Upper lobe of left lung (tissue), 6 donors: ENCODE data around the gene PRPS1. TPM values are rescaled to one million over a fixed set of nuclear protein-coding genes. Genes with fewer than 3 reads are reported as not detected.

Source experiments
- ATAC-seq, 2 donors: fragments of 200-7000 bp; cut with Tn5 transposase; one replicate each; pipeline ENCODE4 v1.9.1; 2022; ENCODE audit warnings: mild to moderate bottlenecking in 2 of 2, moderate library complexity in 2 of 2; ENCODE audit not compliant: low FRiP score in 2 of 2
- DNase-seq, 2 donors: peaks; one replicate each; pipeline ENCODE4 v3.0.0-alpha.2; 2019 to 2020
- H3K27ac ChIP-seq, 4 donors: fragments of 200-600 bp; sonication (generic); one replicate each; pipeline ENCODE4 v1.5.1; 2016 to 2019
- H3K27me3 ChIP-seq, 4 donors: fragments of 200-600 bp; sonication (generic); one replicate each; pipeline ENCODE4 v1.5.1; 2017 to 2019
- H3K36me3 ChIP-seq, 4 donors: fragments of 200-600 bp; sonication (generic); one replicate each; pipeline ENCODE4 v1.5.1; 2016 to 2019
- H3K4me1 ChIP-seq, 4 donors: fragments of 200-600 bp; sonication (generic); one replicate each; pipeline ENCODE4 v1.5.1; 2018 to 2019
- H3K4me3 ChIP-seq, 4 donors: fragments of 200-600 bp; sonication (generic); one replicate each; pipeline ENCODE4 v1.5.1; 2017 to 2019; ENCODE audit warnings: mild to moderate bottlenecking in 2 of 4, moderate library complexity in 1 of 4
- H3K9me3 ChIP-seq, 4 donors: fragments of 200-600 bp; sonication (generic); one replicate each; pipeline ENCODE4 v1.5.1; 2018 to 2019
- CTCF ChIP-seq, 6 experiments: fragments of 450-650 bp in 4 of 6; fragments of 200-600 bp in 2 of 6; sonication (generic) in 2 of 6; IDR thresholded peaks; one replicate each; pipeline ENCODE4 v1.5.1; 2016 to 2019; ENCODE audit warnings: antibody characterized with exemption in 6 of 6
- EP300 ChIP-seq, 4 donors: sonication (generic); formaldehyde crosslinking; IDR thresholded peaks; one replicate each; pipeline ENCODE4 v1.5.1; 2017; ENCODE audit warnings: antibody characterized with exemption in 4 of 4, control low read depth in 2 of 4
- POLR2A ChIP-seq, 4 donors: fragments of 450-650 bp; IDR thresholded peaks; one replicate each; pipeline ENCODE4 v1.5.1; 2016 to 2017; ENCODE audit warnings: antibody characterized with exemption in 4 of 4, mild to moderate bottlenecking in 2 of 4
- POLR2AphosphoS5 ChIP-seq, 2 donors: sonication (generic); formaldehyde crosslinking; IDR thresholded peaks; one replicate each; pipeline ENCODE4 v1.5.1; 2017; ENCODE audit warnings: antibody characterized with exemption in 2 of 2
- WGBS, 2 donors: methylation state at CpG; one replicate each; pipeline ENCODE4 v1.1.5; 2017 to 2018; 5-methylcytosine and 5-hydroxymethylcytosine counted together
- total RNA-seq, 6 donors: library from RNA; depleted of rRNA in 4 of 6; stranded (reverse); fragments of >200 nt in 4 of 6; gene quantifications; one replicate each; pipeline versions ENCODE4 v1.1.0 to v1.2.1, GENCODE V29; 2016 to 2021
- donor health status: DM: no; HTN: no; CAD: no; lungs with moderate emphysema.
- donor health status: DM: no; HTN: yes; CAD: no; lungs with severe emphysema.

The PRPS1 gene
- total RNA-seq, 6 donors from 2014 or later = 10.5 to 32.7 (median 24.6) TPM

GRCh38 chrX:107656978-107657377, 28.7 kb downstream of the PRPS1 start:
- H3K27me3 ChIP-seq = no peaks in the 10 kb centered on the region
- no peak overlapping the region for H3K27ac ChIP-seq
- no peaks in the 10 kb centered on the region for H3K9me3 ChIP-seq
- no peak for ATAC-seq
- TF ChIP-seq POLR2AphosphoS5 (IDR thresholded peaks at IDR 0.05) = no peak
- TF ChIP-seq EP300 (IDR thresholded peaks at IDR 0.05) = no peak
- no peak for TF ChIP-seq CTCF (IDR thresholded peaks at IDR 0.05)
- TF ChIP-seq POLR2A (IDR thresholded peaks at IDR 0.05) = no peak
- WGBS, 2 donors = 73 to 90% methylated on average over 5 of the region's 5 CpGs
- no peaks in the 10 kb centered on the region for H3K36me3 ChIP-seq
- H3K4me1 ChIP-seq = peaks cover 0 to 18% (median 6%) of the 10 kb centered on the region in 4 donors
- H3K4me3 ChIP-seq = no peak overlapping the region
- no peak for DNase-seq

GRCh38 chrX:107658660-107659059, 30.4 kb downstream of the PRPS1 start:
- no peak for ATAC-seq
- WGBS, 2 donors = 73 to 85% methylated on average over 4 to 5 of the region's 5 CpGs
- no peak for DNase-seq
- TF ChIP-seq EP300 (IDR thresholded peaks at IDR 0.05) = no peak
- TF ChIP-seq CTCF (IDR thresholded peaks at IDR 0.05) = no peak
- no peak for TF ChIP-seq POLR2A (IDR thresholded peaks at IDR 0.05)
- TF ChIP-seq POLR2AphosphoS5 (IDR thresholded peaks at IDR 0.05) = no peak
- no peak overlapping the region for H3K4me3 ChIP-seq
- no peaks in the 10 kb centered on the region for H3K9me3 ChIP-seq
- H3K36me3 ChIP-seq = peaks cover 0 to 4% (median 0%) of the 10 kb centered on the region in 4 donors
- no peak overlapping the region for H3K27ac ChIP-seq
- H3K4me1 ChIP-seq = peaks cover 0 to 18% (median 6%) of the 10 kb centered on the region in 4 donors
- H3K27me3 ChIP-seq = no peaks in the 10 kb centered on the region

GRCh38 chrX:107659286-107659685, 31.0 kb downstream of the PRPS1 start:
- Histone ChIP-seq H3K4me3 (no peak overlapping the region), H3K9me3 (no peaks in the 10 kb centered on the region), H3K27ac (no peak overlapping the region), H3K36me3 (peaks cover 0 to 4% (median 0%) of the 10 kb centered on the region in 4 donors), H3K4me1 (peaks cover 0 to 18% (median 6%) of the 10 kb centered on the region in 4 donors), H3K27me3 (no peaks in the 10 kb centered on the region)
- WGBS, 2 donors = 45 to 56% methylated on average over 2 to 4 of the region's 4 CpGs
- DNase-seq (no peak), ATAC-seq (no peak)
- TF ChIP-seq POLR2A (IDR thresholded peaks at IDR 0.05) (no peak), POLR2AphosphoS5 (IDR thresholded peaks at IDR 0.05) (no peak), EP300 (IDR thresholded peaks at IDR 0.05) (no peak), CTCF (IDR thresholded peaks at IDR 0.05) (no peak)

- WGBS, 2 donors = 50 to 84% methylated on average over 1 of the region's 1 CpG
- Histone ChIP-seq H3K4me3 (no peak overlapping the region), H3K27me3 (no peaks in the 10 kb centered on the region), H3K36me3 (peaks cover 0 to 4% (median 0%) of the 10 kb centered on the region in 4 donors), H3K27ac (no peak overlapping the region), H3K4me1 (peaks cover 0 to 15% (median 6%) of the 10 kb centered on the region in 4 donors), H3K9me3 (no peaks in the 10 kb centered on the region)
- ATAC-seq = peak in 1 of 2 donors; percentile 64
- DNase-seq = no peak
- TF ChIP-seq EP300 (IDR thresholded peaks at IDR 0.05) (no peak), POLR2AphosphoS5 (IDR thresholded peaks at IDR 0.05) (peak in 1 of 2 donors; percentile 21), CTCF (IDR thresholded peaks at IDR 0.05) (peak; percentile 42 to 78 (median 65)), POLR2A (IDR thresholded peaks at IDR 0.05) (no peak)
These were observed 31.5 kb downstream of the PRPS1 start for GRCh38 chrX:107659768-107660167.

DNA sequence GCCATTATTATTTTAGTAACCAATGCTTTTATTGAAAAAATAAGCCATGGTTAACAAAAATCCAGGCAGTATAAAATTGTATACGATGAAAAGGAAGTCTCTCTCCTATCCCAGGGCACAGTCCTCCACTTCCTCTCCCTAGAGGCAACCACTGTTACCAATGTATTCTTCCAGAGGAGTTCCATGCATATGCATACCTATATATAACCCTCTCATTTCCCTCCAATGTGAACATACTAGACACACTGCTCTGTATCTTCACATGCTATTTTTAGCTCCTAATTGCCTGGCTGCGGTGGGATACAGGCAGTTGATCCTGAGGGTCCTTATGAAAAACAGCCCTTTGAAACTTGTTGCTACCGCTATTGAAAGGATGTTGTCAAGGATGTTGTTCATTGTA, 33.8 kb downstream of the PRPS1 start:
- ATAC-seq = no peak
- no peak for TF ChIP-seq CTCF (IDR thresholded peaks at IDR 0.05)
- no peak for TF ChIP-seq POLR2A (IDR thresholded peaks at IDR 0.05)
- no peak for TF ChIP-seq POLR2AphosphoS5 (IDR thresholded peaks at IDR 0.05)
- TF ChIP-seq EP300 (IDR thresholded peaks at IDR 0.05) = no peak
- no peak overlapping the region for H3K4me3 ChIP-seq
- H3K27me3 ChIP-seq = no peaks in the 10 kb centered on the region
- no peak for DNase-seq
- peaks cover 0 to 7% (median 0%) of the 10 kb centered on the region in 4 donors for H3K4me1 ChIP-seq
- H3K9me3 ChIP-seq = no peaks in the 10 kb centered on the region
- H3K27ac ChIP-seq = no peak overlapping the region
- H3K36me3 ChIP-seq = peaks cover 0 to 4% (median 0%) of the 10 kb centered on the region in 4 donors
- 52 to 68% methylated on average over 3 of the region's 3 CpGs for WGBS, 2 donors
